Transverse colon (tissue), 4 donors: ENCODE measurements around the gene TMPRSS5. TPM values are rescaled to one million over a fixed set of nuclear protein-coding genes. Genes with fewer than 3 reads are reported as not detected.

Source experiments
- DNase-seq: peaks from one replicate; pipeline ENCODE4 v3.0.0-alpha.2; 2019
- H3K27ac ChIP-seq, 4 donors: fragments of 200-600 bp; sonication (generic); 2 replicates each; pipeline ENCODE4 v1.5.1; 2016 to 2018; ENCODE audit warnings: inconsistent platforms in 4 of 4
- H3K27me3 ChIP-seq: fragments of 200-600 bp; sonication (generic); 2 replicates; pipeline ENCODE4 v1.5.1; 2017; ENCODE audit warnings: inconsistent platforms
- H3K36me3 ChIP-seq, 4 donors: fragments of 200-600 bp; sonication (generic); 2 replicates each; pipeline ENCODE4 v1.5.1; 2017 to 2019; ENCODE audit warnings: inconsistent platforms in 4 of 4
- H3K4me1 ChIP-seq, 4 donors: fragments of 200-600 bp; sonication (generic); 2 replicates each; pipeline ENCODE4 v1.5.1; 2017 to 2020; ENCODE audit warnings: inconsistent platforms in 4 of 4
- H3K4me3 ChIP-seq, 4 donors: fragments of 200-600 bp; sonication (generic); 1 replicate in 1 of 4; 2 replicates in 3 of 4; pipeline versions ENCODE4 v1.5.1 to v1.6.1; 2017 to 2019; ENCODE audit warnings: inconsistent platforms in 4 of 4
- H3K9me3 ChIP-seq, 2 donors: fragments of 200-600 bp; sonication (generic); 2 replicates each; pipeline ENCODE4 v1.5.1; 2017 to 2019; ENCODE audit warnings: inconsistent platforms in 2 of 2
- CTCF ChIP-seq, 5 experiments: fragments of 200-600 bp in 3 of 5; fragments of 450-650 bp in 2 of 5; sonication (generic) in 3 of 5; IDR thresholded peaks; 1 replicate in 2 of 5; 2 replicates in 3 of 5; pipeline ENCODE4 v1.5.1; 2016 to 2017; ENCODE audit warnings: antibody characterized with exemption in 5 of 5, inconsistent platforms in 3 of 5, mild to moderate bottlenecking in 2 of 5, moderate library complexity in 1 of 5
- EP300 ChIP-seq: sonication (generic); formaldehyde crosslinking; IDR thresholded peaks from one replicate; pipeline ENCODE4 v1.6.1; 2017; ENCODE audit warnings: antibody characterized with exemption, low read depth
- POLR2A ChIP-seq: fragments of 450-650 bp; IDR thresholded peaks from one replicate; pipeline ENCODE4 v1.6.1; 2016; ENCODE audit warnings: antibody characterized with exemption, mild to moderate bottlenecking, moderate library complexity
- POLR2AphosphoS5 ChIP-seq, 3 donors: sonication (generic); formaldehyde crosslinking; IDR thresholded peaks; one replicate each; pipeline ENCODE4 v1.6.1; 2016; ENCODE audit warnings: antibody characterized with exemption in 3 of 3
- WGBS, 2 donors: methylation state at CpG; one replicate each; pipeline ENCODE4 v1.1.5; 2018; ENCODE audit warnings: low coverage in 1 of 2; 5-methylcytosine and 5-hydroxymethylcytosine counted together
- in situ Hi-C, 4 donors: fragments of 200-750 bp; cut with MboI; loops; one replicate each; pipeline versions ENCODE4 v1.15.0 to v1.15.1; 2017; ENCODE audit warnings: low sequenced_read_pairs in 3 of 4, low pct_ligation_motif_present in 1 of 4, low pct_unique_long_range_greater_than_20kb in 1 of 4
- intact Hi-C: fragments of 100-400 bp; cut with DNase I; formaldehyde crosslinking; loops from one replicate; pipeline ENCODE4 v1.15.1; 2023; ENCODE audit warnings: low total_unique reads
- total RNA-seq, 4 donors: library from RNA; depleted of rRNA; stranded (reverse); fragments of >200 nt; gene quantifications; one replicate each; pipeline ENCODE4 v1.1.0, GENCODE V29; 2016

The TMPRSS5 gene
- total RNA-seq, 4 donors from 2014 or later: 0.27 to 0.79 TPM; not detected in 2

GRCh38 chr11:113649311-113649710, 56.8 kb downstream of the TMPRSS5 start:
- 82% methylated on average over 11 of the region's 20 CpGs; no CpG with 5 or more reads in 1 of the 2 donors for WGBS, 2 donors
- in situ Hi-C loops: no loop called here
- no peaks in the 10 kb centered on the region for H3K9me3 ChIP-seq

GRCh38 chr11:113647856-113648255, 58.3 kb downstream of the TMPRSS5 start:
- intact Hi-C loops: no loop called here
- Histone ChIP-seq H3K27ac (no peak overlapping the region), H3K9me3 (no peaks in the 10 kb centered on the region), H3K36me3 (no peaks in the 10 kb centered on the region), H3K27me3 (no peaks in the 10 kb centered on the region), H3K4me1 (no peaks in the 10 kb centered on the region), H3K4me3 (no peak overlapping the region)
- WGBS, 2 donors: 89 to 96% methylated on average over 4 of the region's 4 CpGs
- no peak for DNase-seq
- no peak for TF ChIP-seq POLR2A
- no peak for TF ChIP-seq POLR2AphosphoS5 (IDR thresholded peaks at IDR 0.05)
- TF ChIP-seq CTCF (IDR thresholded peaks at IDR 0.05): no peak
- no peak for TF ChIP-seq EP300
- in situ Hi-C loops: no loop called here

More at GRCh38 chr11:113649311-113649710, 56.8 kb downstream of the TMPRSS5 start:
- Histone ChIP-seq H3K27ac (no peak overlapping the region), H3K4me3 (no peak overlapping the region), H3K4me1 (no peaks in the 10 kb centered on the region), H3K36me3 (no peaks in the 10 kb centered on the region), H3K27me3 (no peaks in the 10 kb centered on the region)
- no peak for TF ChIP-seq CTCF (IDR thresholded peaks at IDR 0.05)
- TF ChIP-seq EP300: no peak
- no peak for TF ChIP-seq POLR2AphosphoS5 (IDR thresholded peaks at IDR 0.05)
- no peak for TF ChIP-seq POLR2A
- DNase-seq: no peak
- intact Hi-C loops: no loop called here

GRCh38 chr11:113647108-113647507, 59.0 kb downstream of the TMPRSS5 start:
- in situ Hi-C loops (no loop called here), intact Hi-C loops (no loop called here)
- Histone ChIP-seq H3K27ac (no peak overlapping the region), H3K27me3 (no peaks in the 10 kb centered on the region), H3K4me3 (no peak overlapping the region), H3K9me3 (no peaks in the 10 kb centered on the region), H3K4me1 (no peaks in the 10 kb centered on the region), H3K36me3 (no peaks in the 10 kb centered on the region)
- WGBS, 2 donors: 51% methylated on average over 3 of the region's 3 CpGs; no CpG with 5 or more reads in 1 of the 2 donors
- no peak for DNase-seq
- TF ChIP-seq EP300 (no peak), CTCF (IDR thresholded peaks at IDR 0.05) (no peak), POLR2A (no peak), POLR2AphosphoS5 (IDR thresholded peaks at IDR 0.05) (no peak)

- no peaks in the 10 kb centered on the region for H3K9me3 ChIP-seq
- no peak for DNase-seq
- H3K27me3 ChIP-seq: no peaks in the 10 kb centered on the region
- intact Hi-C loops (no loop called here), in situ Hi-C loops (no loop called here)
- WGBS, 2 donors: 73 to 75% methylated on average over 5 of the region's 5 CpGs
- H3K27ac ChIP-seq: no peak overlapping the region
- no peaks in the 10 kb centered on the region for H3K36me3 ChIP-seq
- H3K4me3 ChIP-seq: no peak overlapping the region
- no peaks in the 10 kb centered on the region for H3K4me1 ChIP-seq
- TF ChIP-seq CTCF (IDR thresholded peaks at IDR 0.05): no peak
- no peak for TF ChIP-seq POLR2A
- TF ChIP-seq EP300: no peak
- TF ChIP-seq POLR2AphosphoS5 (IDR thresholded peaks at IDR 0.05): no peak
Observed at GRCh38 chr11:113645593-113646349, 60.3 kb downstream of the TMPRSS5 start.
